Right hindlimb (tissue), 1 donor: ENCODE measurements around the gene KLHDC7A.

ENCODE experiments used
- DNase-seq: peaks from one replicate; pipeline ENCODE4 v3.0.0-alpha.2; 2018

KLHDC7A gene

GRCh38 chr1:18511149-18511873 lies 30.6 kb downstream of the KLHDC7A start:
- no peak for DNase-seq

GRCh38 chr1:18511874-18512150 lies 31.1 kb downstream of the KLHDC7A start:
- no peak for DNase-seq

GRCh38 chr1:18512883-18513282 lies 32.2 kb downstream of the KLHDC7A start:
- DNase-seq, result no peak

GRCh38 chr1:18513995-18514394 lies 33.3 kb downstream of the KLHDC7A start:
- DNase-seq, result no peak

- no peak for DNase-seq
These were observed 34.5 kb downstream of the KLHDC7A start for GRCh38 chr1:18515120-18515667.

- DNase-seq, result no peak
These were observed 35.7 kb downstream of the KLHDC7A start for GRCh38 chr1:18516473-18516872.

- no peak for DNase-seq
These were observed 45.9 kb downstream of the KLHDC7A start for GRCh38 chr1:18526436-18527275.

- no peak for DNase-seq
These were observed 46.8 kb downstream of the KLHDC7A start for GRCh38 chr1:18527514-18527913.

- DNase-seq, result no peak
These were observed 47.2 kb downstream of the KLHDC7A start for GRCh38 chr1:18527921-18528320.

GRCh38 chr1:18528616-18529015 lies 47.9 kb downstream of the KLHDC7A start:
- DNase-seq, result no peak

GRCh38 chr1:18529714-18530113 lies 49.0 kb downstream of the KLHDC7A start:
- no peak for DNase-seq

- no peak for DNase-seq
These were observed 50.1 kb downstream of the KLHDC7A start for GRCh38 chr1:18530587-18531502.

- no peak for DNase-seq
These were observed 50.7 kb downstream of the KLHDC7A start for GRCh38 chr1:18531503-18531845.

GRCh38 chr1:18532390-18533170 lies 51.9 kb downstream of the KLHDC7A start:
- DNase-seq, result no peak

GRCh38 chr1:18533259-18533658 lies 52.5 kb downstream of the KLHDC7A start:
- DNase-seq, result no peak

GRCh38 chr1:18534810-18535205 lies 54.1 kb downstream of the KLHDC7A start:
- no peak for DNase-seq
